Hematopoietic multipotent progenitor cell (in vitro differentiated cells): ENCODE results near the gene CGB3. TPM values are rescaled to one million over a fixed set of nuclear protein-coding genes. Genes with fewer than 3 reads are reported as not detected.
A peak's percentile ranks its signal among the peaks of the same experiment; 100 is the strongest.

ENCODE experiments used
- DNase-seq, 3 donors: peaks; one replicate each; pipeline ENCODE4 v3.0.0-alpha.2; 2011 to 2015; ENCODE audit warnings: low read depth in 2 of 3, low spot score in 2 of 3
- small RNA-seq: library from RNA; depleted of rRNA; stranded (forward); fragments of <200 nt; gene quantifications from one replicate; pipeline ENCODE3, GENCODE V24; 2012
- total RNA-seq: library from RNA; depleted of rRNA; stranded (reverse); fragments of >200 nt; gene quantifications from one replicate; pipeline ENCODE4 v1.2.3, GENCODE V29; 2012

The CGB3 gene
- total RNA-seq, 1 donor = not detected

GRCh38 chr19:48991011-48991609 lies 33.0 kb downstream of the CGB3 start:
- no peak for DNase-seq

- DNase-seq = no peak
Observed at GRCh38 chr19:48990400-48990799, 33.7 kb downstream of the CGB3 start.

GRCh38 chr19:48989701-48990291 lies 34.3 kb downstream of the CGB3 start:
- DNase-seq = no peak

GRCh38 chr19:48988860-48989259 lies 35.3 kb downstream of the CGB3 start:
- no peak for DNase-seq

GRCh38 chr19:48988286-48988685 lies 35.8 kb downstream of the CGB3 start:
- DNase-seq = no peak

- DNase-seq = no peak
Observed at GRCh38 chr19:48987323-48987722, 36.8 kb downstream of the CGB3 start.

GRCh38 chr19:48986211-48986610 lies 37.9 kb downstream of the CGB3 start:
- no peak for DNase-seq

- DNase-seq = no peak
Observed at GRCh38 chr19:48985711-48986110, 38.4 kb downstream of the CGB3 start.

- DNase-seq = no peak
Observed at GRCh38 chr19:48982280-48982679, 41.9 kb downstream of the CGB3 start.

GRCh38 chr19:48977061-48977460 lies 47.1 kb downstream of the CGB3 start:
- no peak for DNase-seq

GRCh38 chr19:48975947-48976847 lies 47.9 kb downstream of the CGB3 start:
- DNase-seq = peak in 2 of 3 donors; percentile 63 to 83

Small RNA genes lying within 50 kb of the gene (small RNA-seq; reads per million reads assigned to genes)
- gene MIR6798 = not detected

Other genes with a start within 250 kb of the CGB3 start
- 41.7 TPM for gene BCAT2, start 213.3 kb downstream of the CGB3 start, total RNA-seq
- gene HSD17B14, start 187.8 kb downstream of the CGB3 start, total RNA-seq = 2.4 TPM
- gene PLEKHA4, start 155.7 kb downstream of the CGB3 start, total RNA-seq = 10.8 TPM
- 156 TPM for gene PPP1R15A, start 151.9 kb downstream of the CGB3 start, total RNA-seq
- under 0.01 TPM for gene TULP2, start 125.6 kb downstream of the CGB3 start, total RNA-seq
- gene NUCB1, start 124.0 kb downstream of the CGB3 start, total RNA-seq = 235 TPM
- gene DHDH, start 90.6 kb downstream of the CGB3 start, total RNA-seq = under 0.01 TPM
- gene BAX, start 69.5 kb downstream of the CGB3 start, total RNA-seq = 38.0 TPM
- 1,014 TPM for gene FTL, start 59.0 kb downstream of the CGB3 start, total RNA-seq
- gene GYS1, start 31.0 kb downstream of the CGB3 start, total RNA-seq = 42.8 TPM
- 318 TPM for gene RUVBL2, start 30.4 kb downstream of the CGB3 start, total RNA-seq
- gene LHB, start 7.2 kb downstream of the CGB3 start, total RNA-seq = not detected
- gene CGB2, start 7.6 kb upstream of the CGB3 start, total RNA-seq = not detected
- not detected for gene CGB1, start 12.6 kb upstream of the CGB3 start, total RNA-seq
- not detected for gene CGB5, start 19.5 kb upstream of the CGB3 start, total RNA-seq
- not detected for gene CGB8, start 24.8 kb upstream of the CGB3 start, total RNA-seq
- not detected for gene CGB7, start 33.4 kb upstream of the CGB3 start, total RNA-seq
- gene NTF4, start 40.5 kb upstream of the CGB3 start, total RNA-seq = not detected
- not detected for gene KCNA7, start 48.4 kb upstream of the CGB3 start, total RNA-seq
- gene SNRNP70, start 61.1 kb upstream of the CGB3 start, total RNA-seq = 243 TPM
- 2.7 TPM for gene LIN7B, start 90.0 kb upstream of the CGB3 start, total RNA-seq
- 7.0 TPM for gene C19orf73, start 94.8 kb upstream of the CGB3 start, total RNA-seq
- gene PPFIA3, start 95.2 kb upstream of the CGB3 start, total RNA-seq = 3.5 TPM
- gene HRC, start 131.1 kb upstream of the CGB3 start, total RNA-seq = not detected
- 2.2 TPM for gene TRPM4, start 133.5 kb upstream of the CGB3 start, total RNA-seq